ENCODE results near the gene NIM1K.
"Not testable (repeated sequence)": the region's sequence is repeated elsewhere in the genome, so short reads cannot be mapped to it uniquely, and the experiment has no call there.

Gene NIM1K

GRCh38 chr5:43231977-43232376, 40.0 kb downstream of the NIM1K start:
- FAIRE-seq = no peak

- FAIRE-seq = no peak
Observed at GRCh38 chr5:43232943-43233833, 41.2 kb downstream of the NIM1K start.

DNA sequence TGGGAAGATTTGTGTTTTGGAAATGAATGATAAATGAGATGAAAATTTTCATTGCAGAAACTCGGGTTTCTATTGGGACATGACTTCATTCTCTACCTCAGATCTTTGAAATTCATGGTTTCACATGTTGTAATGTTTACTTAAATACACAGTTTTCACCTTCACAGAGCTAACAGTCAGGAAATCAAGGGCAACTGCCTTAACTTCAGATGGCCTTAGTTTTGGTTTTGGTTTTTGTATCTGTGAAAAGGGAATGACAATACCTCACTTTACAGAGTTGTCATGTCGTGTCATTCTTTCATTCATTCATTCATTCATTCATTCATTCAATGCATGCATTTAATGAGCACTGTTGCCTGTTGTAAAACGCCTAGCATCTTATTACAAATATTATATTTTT, 41.9 kb downstream of the NIM1K start:
- FAIRE-seq = no peak

- FAIRE-seq = no peak
Observed at GRCh38 chr5:43236653-43237355, 44.8 kb downstream of the NIM1K start.

GRCh38 chr5:43242196-43242595, 50.2 kb downstream of the NIM1K start:
- FAIRE-seq = no peak

DNA sequence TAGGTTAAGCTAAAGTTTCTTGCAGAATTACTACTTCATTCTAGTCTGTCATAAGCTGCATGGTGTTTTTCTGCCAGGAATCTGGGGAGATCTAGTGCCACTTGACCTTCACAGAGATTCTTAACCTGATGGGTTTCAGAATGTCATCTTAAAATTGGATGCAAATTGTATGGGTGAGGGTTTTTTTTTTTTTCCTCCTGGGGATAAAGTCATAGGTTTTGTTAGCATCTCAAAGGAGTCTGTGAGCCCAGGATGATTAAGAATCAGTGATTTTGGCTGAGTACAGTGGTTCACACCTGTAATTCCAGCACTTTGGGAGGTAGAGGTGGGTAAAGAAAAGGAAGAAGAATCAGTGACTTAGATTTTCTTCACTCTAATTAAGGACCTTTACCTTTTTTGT, 51.2 kb downstream of the NIM1K start:
- FAIRE-seq = no peak

DNA sequence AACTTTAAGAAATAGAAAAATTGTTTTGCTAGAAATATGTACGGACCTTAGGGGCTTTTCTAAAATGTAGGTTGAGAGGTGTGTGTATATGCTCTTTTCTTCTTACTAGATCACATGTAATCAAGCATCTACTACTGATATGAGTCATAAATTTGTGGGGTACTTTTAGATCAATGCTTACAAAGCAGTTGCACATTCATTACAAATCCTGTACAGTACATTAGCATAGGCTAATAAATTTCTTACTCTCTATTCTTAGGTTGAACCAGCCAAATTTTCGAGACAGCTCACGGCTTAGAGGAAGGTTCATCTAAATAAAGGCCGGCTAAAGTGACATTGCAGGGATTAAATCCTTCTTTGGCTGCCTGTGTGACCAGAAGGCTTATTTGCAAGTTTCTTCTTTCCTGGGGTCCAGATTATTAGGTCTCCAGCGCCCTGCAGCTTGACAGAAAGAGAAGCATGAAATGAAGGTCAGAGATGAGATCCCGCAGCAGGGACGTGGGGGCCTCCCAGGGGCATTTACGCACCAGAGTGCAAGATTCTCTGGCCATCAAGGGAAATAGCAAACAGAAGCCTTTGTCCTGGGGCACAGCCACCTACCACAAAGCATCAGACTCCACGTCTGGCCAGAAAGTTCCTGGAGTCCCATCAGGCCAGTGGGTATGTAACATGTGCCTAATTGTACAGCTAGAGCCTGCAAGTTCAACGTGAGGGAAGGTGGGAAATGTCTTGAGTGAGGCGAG, 53.0 kb downstream of the NIM1K start:
- no peak for FAIRE-seq

DNA sequence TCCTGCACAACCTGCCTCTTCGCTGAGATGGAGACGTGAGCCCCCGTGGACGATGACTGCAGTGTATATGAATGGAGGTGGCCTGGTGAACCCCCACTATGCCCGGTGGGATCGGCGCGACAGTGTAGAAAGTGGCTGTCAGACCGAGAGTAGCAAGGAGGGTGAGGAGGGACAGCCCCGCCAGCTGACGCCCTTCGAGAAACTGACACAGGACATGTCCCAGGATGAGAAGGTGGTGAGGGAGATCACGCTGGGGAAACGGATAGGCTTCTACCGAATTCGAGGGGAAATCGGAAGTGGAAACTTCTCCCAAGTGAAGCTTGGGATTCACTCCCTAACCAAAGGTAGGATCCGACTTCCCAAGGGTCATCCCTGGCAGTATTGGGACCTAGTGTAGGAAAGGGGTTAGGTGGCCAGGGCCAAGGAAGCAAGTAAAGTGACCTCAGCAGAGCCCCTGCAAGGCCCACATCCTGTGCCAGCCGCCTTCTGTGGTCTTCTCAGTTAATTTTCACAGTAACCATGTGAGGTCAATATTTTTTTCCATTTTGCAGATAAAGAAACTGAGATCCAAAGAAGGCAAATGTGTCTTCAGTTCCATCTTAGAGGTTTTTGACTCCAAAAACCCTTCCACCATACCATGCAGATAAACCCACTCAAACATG, 53.8 kb downstream of the NIM1K start:
- FAIRE-seq = no peak

GRCh38 chr5:43251754-43252153, 59.7 kb downstream of the NIM1K start:
- no peak for FAIRE-seq

DNA sequence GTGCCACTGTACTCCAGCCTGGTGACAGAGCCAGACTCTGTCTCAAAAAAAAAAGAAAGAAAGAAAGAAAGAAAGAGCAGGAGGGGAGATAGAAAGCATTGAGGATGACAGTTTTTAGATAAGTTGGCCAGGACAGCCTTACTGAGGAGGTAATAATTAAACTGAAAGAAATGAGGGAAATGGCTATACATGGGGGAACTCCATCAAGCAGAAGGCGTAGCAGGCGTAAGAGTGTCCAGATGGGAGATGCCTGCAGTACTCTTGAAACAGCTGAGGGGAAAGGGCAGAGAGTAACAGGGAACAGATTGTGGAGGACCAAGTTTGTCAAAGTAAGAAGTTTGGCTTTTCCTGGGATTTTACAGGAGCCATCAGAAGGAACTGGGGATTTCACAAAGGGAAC, 63.7 kb downstream of the NIM1K start:
- no peak for FAIRE-seq

GRCh38 chr5:43256261-43256966, 64.4 kb downstream of the NIM1K start:
- no peak for FAIRE-seq

- FAIRE-seq = no peak
Observed at GRCh38 chr5:43258116-43258515, 66.1 kb downstream of the NIM1K start.

- FAIRE-seq = not testable (repeated sequence)
Observed at GRCh38 chr5:43262269-43262668, 70.2 kb downstream of the NIM1K start.

DNA sequence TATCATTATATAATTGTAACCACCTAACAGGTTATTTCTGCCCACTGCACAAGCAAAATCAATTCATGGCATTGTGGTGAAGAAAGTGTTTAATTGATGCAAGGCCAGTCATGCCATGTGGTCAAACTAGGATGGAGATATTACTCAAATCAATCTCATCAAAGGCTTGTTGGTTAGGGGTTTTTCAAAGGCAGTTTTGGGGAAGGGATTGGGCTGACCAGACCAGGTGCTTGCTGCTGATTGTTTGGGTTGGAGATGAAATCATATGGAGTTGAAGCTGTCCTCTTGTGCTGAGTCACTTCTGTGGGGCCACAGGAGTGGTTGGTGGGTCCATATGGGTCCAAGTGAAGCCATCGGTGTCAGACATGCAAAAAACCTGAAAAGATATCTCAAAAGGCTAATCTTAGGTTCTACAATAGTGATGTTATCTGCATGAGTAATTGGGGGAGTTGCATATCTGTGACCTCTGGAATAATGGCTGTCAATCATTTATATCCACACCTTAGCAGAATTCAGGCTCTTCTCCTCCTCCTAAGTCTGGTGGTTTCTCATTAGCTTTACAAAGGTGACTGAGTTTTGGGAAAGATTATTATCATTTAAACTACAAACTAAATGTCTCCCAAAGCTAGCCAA, 76.3 kb downstream of the NIM1K start:
- no peak for FAIRE-seq

DNA sequence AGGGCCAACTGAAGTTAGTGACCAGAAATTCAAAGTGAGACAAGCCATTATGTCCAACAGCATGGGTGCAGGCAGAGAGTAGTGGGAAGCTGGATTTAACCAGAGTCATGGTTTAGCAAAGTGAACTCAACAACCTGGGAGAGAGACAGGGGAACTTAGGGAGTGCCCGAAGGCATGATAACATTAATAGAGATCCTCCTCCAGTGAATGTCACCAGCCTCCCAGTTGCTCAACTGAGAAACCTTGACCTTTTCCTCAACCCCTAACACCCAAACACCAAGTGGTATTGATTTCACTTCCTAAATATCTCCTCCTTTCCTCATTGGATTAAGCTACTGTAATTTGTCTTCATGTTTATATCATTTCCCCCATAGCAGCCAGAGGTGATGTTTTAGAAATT, 78.6 kb downstream of the NIM1K start:
- no peak for FAIRE-seq

DNA sequence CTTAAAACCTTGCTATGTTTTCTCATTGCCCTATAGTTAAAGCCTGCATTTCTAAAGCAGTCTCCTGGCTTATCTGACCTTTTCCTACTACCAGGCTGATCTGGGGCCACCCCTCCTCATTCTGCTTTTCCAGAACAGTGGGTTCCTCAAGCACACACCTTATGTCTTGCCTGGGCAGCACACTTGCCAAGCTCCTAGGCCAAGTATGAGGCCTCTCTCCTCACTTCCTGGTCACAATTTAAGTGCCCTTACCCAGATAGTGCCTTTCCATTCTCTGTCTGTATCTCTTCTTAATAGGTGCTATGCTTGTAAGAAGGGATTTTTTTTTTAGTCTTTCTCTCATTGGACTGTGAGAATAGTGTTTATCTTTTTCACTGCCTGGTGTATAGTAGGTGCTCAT, 81.5 kb downstream of the NIM1K start:
- no peak for FAIRE-seq

GRCh38 chr5:43274435-43275114, 82.5 kb downstream of the NIM1K start:
- no peak for FAIRE-seq

DNA sequence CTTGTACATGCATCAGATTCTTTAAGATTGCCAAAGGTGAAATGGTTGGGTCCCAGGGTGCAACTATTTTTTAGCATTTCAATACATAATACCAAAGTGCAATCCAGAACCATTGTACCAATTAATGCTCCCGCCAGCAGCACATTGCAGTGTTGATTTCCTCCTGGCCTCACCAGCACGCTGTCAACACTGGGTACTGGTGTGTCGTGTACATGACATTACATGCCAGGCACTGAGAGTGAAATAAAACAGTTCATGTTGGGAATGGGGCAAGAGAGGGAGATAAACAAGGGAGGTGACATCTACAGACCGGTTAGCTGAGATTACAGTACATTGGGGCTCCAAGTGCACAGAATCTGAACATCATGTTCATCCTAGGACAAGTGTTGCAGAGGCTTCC, 83.4 kb downstream of the NIM1K start:
- FAIRE-seq = no peak

DNA sequence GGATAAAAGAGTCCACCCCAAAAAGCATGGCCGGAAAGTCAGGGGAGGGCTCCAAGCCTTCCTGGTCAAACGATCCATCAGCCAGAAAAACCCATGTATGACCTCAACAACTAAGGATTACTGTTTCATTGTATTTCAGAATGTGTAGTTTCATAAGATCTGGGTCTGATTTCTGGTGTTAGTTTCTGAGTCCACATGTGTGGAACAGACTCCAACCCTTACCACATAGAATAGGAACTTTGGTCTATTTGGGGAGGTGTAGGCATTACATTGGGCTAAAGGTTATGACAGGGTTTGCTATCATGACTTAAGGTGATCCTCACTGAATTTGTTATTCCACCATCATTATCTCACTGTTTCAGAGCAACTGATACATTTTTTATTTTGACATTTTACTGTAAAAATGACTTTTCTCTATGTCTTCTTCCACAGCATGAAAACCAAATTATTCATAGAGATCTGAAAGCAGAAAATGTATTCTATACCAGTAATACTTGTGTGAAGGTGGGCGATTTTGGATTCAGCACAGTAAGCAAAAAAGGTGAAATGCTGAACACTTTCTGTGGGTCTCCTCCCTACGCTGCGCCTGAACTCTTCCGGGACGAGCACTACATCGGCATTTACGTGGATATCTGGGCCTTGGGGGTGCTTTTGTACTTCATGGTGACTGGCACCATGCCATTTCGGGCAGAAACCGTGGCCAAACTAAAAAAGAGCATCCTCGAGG, 87.7 kb downstream of the NIM1K start:
- FAIRE-seq = no peak

GRCh38 chr5:43281840-43282658, 90.0 kb downstream of the NIM1K start:
- no peak for FAIRE-seq

All from TTC549 (cell line).